Trophoblast cell (in vitro differentiated cells and primary cell): ENCODE measurements around the gene SLC4A4.

ENCODE experiments used
- DNase-seq, 2 donors: peaks; one replicate each; pipeline ENCODE4 v3.0.0-alpha.2; 2016
- H2AFZ ChIP-seq: 2 replicates; pipeline ENCODE4 v1.6.1; 2013; ENCODE audit warnings: low read length, moderate library complexity, mild to moderate bottlenecking; ENCODE audit not compliant: insufficient read depth, poor library complexity
- H2AK5ac ChIP-seq: 2 replicates; pipeline ENCODE4 v1.6.1; 2013; ENCODE audit warnings: mild to moderate bottlenecking, low read length
- H2BK120ac ChIP-seq: 2 replicates; pipeline ENCODE4 v1.6.1; 2013; ENCODE audit warnings: low read length, mild to moderate bottlenecking, moderate library complexity; ENCODE audit not compliant: insufficient read depth, poor library complexity
- H2BK12ac ChIP-seq: 2 replicates; pipeline ENCODE4 v1.6.1; 2013; ENCODE audit warnings: mild to moderate bottlenecking, low read length, moderate library complexity
- H2BK5ac ChIP-seq: 2 replicates; pipeline ENCODE4 v1.6.1; 2013; ENCODE audit warnings: low read length, low read depth, moderate library complexity, mild to moderate bottlenecking; ENCODE audit not compliant: poor library complexity
- H3K14ac ChIP-seq: 2 replicates; pipeline ENCODE4 v1.6.1; 2013; ENCODE audit warnings: mild to moderate bottlenecking, low read length
- H3K18ac ChIP-seq: 2 replicates; pipeline ENCODE4 v1.6.1; 2013; ENCODE audit warnings: mild to moderate bottlenecking, low read length
- H3K23ac ChIP-seq: 2 replicates; pipeline ENCODE4 v1.6.1; 2013; ENCODE audit warnings: low read length
- H3K27ac ChIP-seq: 2 replicates; pipeline ENCODE4 v1.5.1; 2013; ENCODE audit warnings: low read depth, mild to moderate bottlenecking, inconsistent platforms, low read length, moderate library complexity
- H3K27me3 ChIP-seq: 2 replicates; pipeline ENCODE4 v1.6.1; 2013; ENCODE audit warnings: inconsistent platforms, mild to moderate bottlenecking, low read length, moderate library complexity; ENCODE audit not compliant: insufficient read depth
- H3K36me3 ChIP-seq, 2 experiments: 1 replicate in 1 of 2; 2 replicates in 1 of 2; pipeline ENCODE4 v1.6.1; 2013; ENCODE audit warnings: low read length in 2 of 2, mild to moderate bottlenecking in 2 of 2, moderate library complexity in 1 of 2; ENCODE audit not compliant: insufficient read depth in 2 of 2, control insufficient read depth in 1 of 2
- H3K4ac ChIP-seq: 2 replicates; pipeline ENCODE4 v1.6.1; 2013; ENCODE audit warnings: low read depth, mild to moderate bottlenecking, low read length, moderate library complexity
- H3K4me1 ChIP-seq, 2 experiments: 1 replicate in 1 of 2; 2 replicates in 1 of 2; pipeline ENCODE4 v1.6.1; 2013; ENCODE audit warnings: low read length in 2 of 2, mild to moderate bottlenecking in 2 of 2, moderate library complexity in 1 of 2; ENCODE audit not compliant: insufficient read depth in 2 of 2, control insufficient read depth in 1 of 2
- H3K4me2 ChIP-seq: 2 replicates; pipeline ENCODE4 v1.6.1; 2013; ENCODE audit warnings: inconsistent platforms, mild to moderate bottlenecking, low read length, moderate library complexity
- H3K4me3 ChIP-seq: 2 replicates; pipeline ENCODE4 v1.5.1; 2013; ENCODE audit warnings: mild to moderate bottlenecking, low read depth, low read length, inconsistent platforms
- H3K79me1 ChIP-seq: one replicate; pipeline ENCODE4 v1.6.1; 2013; ENCODE audit warnings: low read length
- H3K79me2 ChIP-seq: 2 replicates; pipeline ENCODE4 v1.6.1; 2013; ENCODE audit warnings: low read length, mild to moderate bottlenecking; ENCODE audit not compliant: control insufficient read depth, insufficient read depth, poor library complexity
- H3K9ac ChIP-seq: 2 replicates; pipeline ENCODE4 v1.6.1; 2013; ENCODE audit warnings: mild to moderate bottlenecking, low read length
- H3K9me3 ChIP-seq: 2 replicates; pipeline ENCODE4 v1.6.1; 2013; ENCODE audit warnings: low read depth, mild to moderate bottlenecking, control low read depth, inconsistent platforms, low read length; ENCODE audit not compliant: insufficient read depth
- H4K12ac ChIP-seq: 2 replicates; pipeline ENCODE4 v1.6.1; 2013; ENCODE audit warnings: low read depth, mild to moderate bottlenecking, low read length, moderate library complexity
- H4K8ac ChIP-seq: 2 replicates; pipeline ENCODE4 v1.6.1; 2013; ENCODE audit warnings: low read depth, mild to moderate bottlenecking, low read length, moderate library complexity
- H4K91ac ChIP-seq: one replicate; pipeline ENCODE4 v1.6.1; 2013; ENCODE audit warnings: low read depth, mild to moderate bottlenecking, low read length, moderate library complexity
- WGBS: extraction: QIAGEN DNeasy Blood & Tissue Kit; methylation state at CpG from one replicate; pipeline ENCODE4 v1.1.7; 2013; ENCODE audit warnings: missing lambda C conversion rate; ENCODE audit not compliant: insufficient read length, insufficient coverage; ENCODE audit errors: extremely low coverage; 5-methylcytosine and 5-hydroxymethylcytosine counted together

Gene SLC4A4

GRCh38 chr4:71566856-71567255, 228.0 kb downstream of the SLC4A4 start:
- no peak overlapping the region for H3K14ac ChIP-seq
- H4K8ac ChIP-seq, result no peak overlapping the region
- H2AK5ac ChIP-seq, result no peak overlapping the region
- no peaks in the 10 kb centered on the region for H3K9me3 ChIP-seq
- no peak overlapping the region for H4K12ac ChIP-seq
- no peak overlapping the region for H3K4me2 ChIP-seq
- H3K36me3 ChIP-seq, result no peaks in the 10 kb centered on the region
- H2BK120ac ChIP-seq, result no peak overlapping the region
- no peak overlapping the region for H2AFZ ChIP-seq
- no peak overlapping the region for H3K18ac ChIP-seq
- no peak overlapping the region for H3K4ac ChIP-seq
- H3K27me3 ChIP-seq, result no peaks in the 10 kb centered on the region
- no peaks in the 10 kb centered on the region for H3K79me2 ChIP-seq
- H3K23ac ChIP-seq, result no peak overlapping the region
- H3K4me1 ChIP-seq, result peaks cover 0 to 8% of the 10 kb centered on the region in 2 experiments
- no peak overlapping the region for H3K4me3 ChIP-seq
- peak in 1 of 2 donors; percentile 31 for DNase-seq
- no peak overlapping the region for H2BK5ac ChIP-seq
- H4K91ac ChIP-seq, result no peak overlapping the region
- no CpG with 5 or more reads among the region's 3 CpGs for WGBS
- no peak overlapping the region for H2BK12ac ChIP-seq
- H3K27ac ChIP-seq, result no peak overlapping the region
- H3K79me1 ChIP-seq, result no peaks in the 10 kb centered on the region
- H3K9ac ChIP-seq, result no peak overlapping the region

DNA sequence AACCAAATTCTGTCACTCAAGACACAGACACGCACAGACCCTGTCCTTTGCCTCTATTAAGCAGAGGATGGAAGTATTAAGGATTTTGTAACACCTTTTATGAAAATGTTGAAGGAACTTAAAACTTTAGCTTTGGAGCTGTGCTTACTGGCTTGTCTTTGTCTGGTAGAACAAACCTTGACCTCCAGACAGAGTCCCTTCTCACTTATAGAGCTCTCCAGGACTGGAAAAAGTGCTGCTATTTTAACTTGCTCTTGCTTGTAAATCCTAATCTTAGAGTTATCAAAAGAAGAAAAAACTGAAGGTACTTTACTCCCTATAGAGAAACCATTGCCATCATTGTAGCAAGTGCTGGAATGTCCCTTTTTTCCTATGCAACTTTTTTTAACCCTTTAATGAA, 229.3 kb downstream of the SLC4A4 start:
- no CpG with 5 or more reads among the region's 1 CpG for WGBS
- Histone ChIP-seq H3K9ac (no peak overlapping the region), H3K27me3 (no peaks in the 10 kb centered on the region), H2AK5ac (no peak overlapping the region), H2BK5ac (no peak overlapping the region), H3K27ac (peak overlapping the region; percentile 53), H3K4me2 (no peak overlapping the region), H3K79me2 (no peaks in the 10 kb centered on the region), H4K91ac (no peak overlapping the region), H3K14ac (no peak overlapping the region), H2AFZ (no peak overlapping the region), H4K12ac (no peak overlapping the region), H4K8ac (no peak overlapping the region), H3K4me3 (no peak overlapping the region), H3K23ac (no peak overlapping the region), H3K4ac (no peak overlapping the region), H2BK120ac (no peak overlapping the region), H3K9me3 (no peaks in the 10 kb centered on the region), H2BK12ac (no peak overlapping the region), H3K36me3 (no peaks in the 10 kb centered on the region), H3K4me1 (peaks cover 0 to 8% of the 10 kb centered on the region in 2 experiments), H3K79me1 (no peaks in the 10 kb centered on the region), H3K18ac (no peak overlapping the region)
- no peak for DNase-seq

DNA sequence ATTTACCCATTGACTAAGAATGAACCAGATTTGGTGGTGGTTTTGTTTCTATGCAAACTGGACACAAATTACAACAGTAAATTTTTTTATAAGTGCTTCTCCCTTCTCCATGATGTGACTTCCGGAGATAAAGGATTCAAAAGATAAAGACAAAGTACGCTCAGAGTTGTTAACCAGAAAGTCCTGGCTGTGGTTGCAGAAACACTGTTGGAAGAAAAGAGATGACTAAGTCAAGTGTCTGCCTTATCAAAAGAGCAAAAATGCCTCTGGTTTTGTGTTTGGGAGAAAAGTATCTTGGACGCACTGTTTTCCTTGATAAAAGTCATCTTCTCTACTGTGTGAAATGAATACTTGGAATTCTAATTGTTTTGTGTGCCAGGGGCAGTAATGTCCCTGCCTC, 231.7 kb downstream of the SLC4A4 start:
- Histone ChIP-seq H3K18ac (no peak overlapping the region), H3K79me2 (no peaks in the 10 kb centered on the region), H3K4me2 (no peak overlapping the region), H2BK12ac (peak overlapping the region; percentile 49), H3K27ac (peak overlapping the region; percentile 14), H2BK5ac (no peak overlapping the region), H3K23ac (no peak overlapping the region), H3K9ac (no peak overlapping the region), H3K79me1 (no peaks in the 10 kb centered on the region), H4K8ac (no peak overlapping the region), H3K4ac (no peak overlapping the region), H3K36me3 (no peaks in the 10 kb centered on the region), H3K9me3 (no peaks in the 10 kb centered on the region), H3K14ac (no peak overlapping the region), H3K4me3 (no peak overlapping the region), H2AFZ (no peak overlapping the region), H4K91ac (no peak overlapping the region), H4K12ac (no peak overlapping the region), H2BK120ac (no peak overlapping the region), H2AK5ac (no peak overlapping the region), H3K4me1 (peaks cover 0 to 6% of the 10 kb centered on the region in 2 experiments), H3K27me3 (no peaks in the 10 kb centered on the region)
- DNase-seq, result no peak
- no CpG with 5 or more reads among the region's 3 CpGs for WGBS

DNA sequence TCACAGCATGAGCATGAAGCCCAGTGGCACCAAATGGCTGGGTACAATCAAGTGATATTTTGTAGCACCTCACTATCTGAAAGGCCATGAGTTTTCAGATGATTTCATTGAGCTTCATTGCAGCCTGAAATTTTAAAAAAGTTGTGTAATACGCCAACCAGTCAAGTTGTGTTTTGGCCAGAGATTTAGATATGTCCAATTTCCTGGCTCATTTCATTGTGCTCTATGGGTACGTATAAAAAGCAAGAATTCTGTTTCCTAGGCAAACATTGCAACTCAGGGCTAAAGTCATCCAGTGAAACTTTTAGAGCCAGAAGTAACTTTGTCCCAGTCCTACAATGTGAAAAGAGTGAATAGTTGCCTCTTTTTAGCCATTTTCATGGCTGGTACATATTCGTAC, 232.5 kb downstream of the SLC4A4 start:
- Histone ChIP-seq H2BK120ac (no peak overlapping the region), H3K4me1 (peaks cover 0 to 6% of the 10 kb centered on the region in 2 experiments), H3K23ac (no peak overlapping the region), H3K4me2 (no peak overlapping the region), H4K8ac (no peak overlapping the region), H3K27me3 (no peaks in the 10 kb centered on the region), H3K4ac (no peak overlapping the region), H3K79me2 (no peaks in the 10 kb centered on the region), H3K18ac (no peak overlapping the region), H3K9ac (no peak overlapping the region), H3K14ac (no peak overlapping the region), H3K9me3 (no peaks in the 10 kb centered on the region), H2BK12ac (no peak overlapping the region), H3K79me1 (no peaks in the 10 kb centered on the region), H3K4me3 (no peak overlapping the region), H2AFZ (no peak overlapping the region), H4K12ac (no peak overlapping the region), H2AK5ac (no peak overlapping the region), H2BK5ac (no peak overlapping the region), H4K91ac (no peak overlapping the region), H3K27ac (no peak overlapping the region), H3K36me3 (no peaks in the 10 kb centered on the region)
- no peak for DNase-seq
- WGBS, result no CpG with 5 or more reads among the region's 3 CpGs
